Globus pallidus (tissue), 1 donor: ENCODE measurements around the gene TMEM245.

Experiments
- DNase-seq: peaks from one replicate; pipeline ENCODE4 v3.0.0-alpha.2; 2015; ENCODE audit warnings: low spot score

TMEM245 gene

DNA sequence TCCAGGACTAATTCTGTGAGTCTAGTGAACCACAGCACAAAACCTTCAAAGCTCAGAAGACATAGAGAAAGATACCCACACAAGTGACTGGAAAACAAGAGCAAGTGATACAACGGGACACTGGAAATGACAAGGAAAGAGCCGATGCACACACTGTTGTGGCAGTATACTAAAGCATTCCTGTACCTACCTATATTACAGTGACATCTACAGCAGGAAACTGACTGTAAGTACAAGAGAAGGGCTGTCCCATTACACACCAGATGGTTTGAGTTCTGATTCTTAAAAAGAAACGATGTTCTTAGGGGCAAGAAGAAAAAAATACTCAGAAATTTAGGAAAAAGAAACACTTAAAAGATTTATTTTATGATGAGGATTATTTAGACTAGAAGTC, 18.5 kb downstream of the TMEM245 start:
- no peak for DNase-seq

DNA sequence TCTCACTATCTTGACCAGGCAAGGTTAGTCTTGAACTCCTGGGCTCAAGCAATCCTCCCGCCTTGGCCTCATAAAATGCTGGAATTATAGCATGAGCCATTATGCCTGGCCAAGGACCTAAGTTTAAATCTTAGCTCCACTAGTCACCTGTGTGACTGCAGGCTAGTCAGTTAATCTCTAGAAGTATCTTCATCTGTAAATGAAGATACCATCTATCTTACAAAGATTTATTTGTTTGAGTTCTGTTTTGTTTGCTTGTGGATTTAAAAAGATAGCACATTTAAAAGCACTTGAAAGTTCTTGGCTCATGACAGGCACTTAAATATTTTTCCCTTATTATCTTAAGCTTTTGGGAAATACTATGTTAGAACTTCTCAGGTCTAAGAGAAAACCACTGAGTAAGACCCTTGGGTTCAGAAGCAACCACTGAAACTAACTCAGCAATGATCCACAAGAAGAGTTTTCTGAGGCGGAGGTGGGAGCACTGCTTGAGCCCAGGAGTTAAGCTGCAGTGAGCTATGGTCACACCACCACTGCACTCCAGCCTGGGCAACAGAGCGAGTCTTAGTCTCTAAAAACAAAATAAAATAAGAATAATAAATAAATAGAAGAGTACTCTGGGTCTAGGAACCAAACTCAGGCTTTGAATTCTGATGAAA, 19.1 kb downstream of the TMEM245 start:
- DNase-seq = no peak

DNA sequence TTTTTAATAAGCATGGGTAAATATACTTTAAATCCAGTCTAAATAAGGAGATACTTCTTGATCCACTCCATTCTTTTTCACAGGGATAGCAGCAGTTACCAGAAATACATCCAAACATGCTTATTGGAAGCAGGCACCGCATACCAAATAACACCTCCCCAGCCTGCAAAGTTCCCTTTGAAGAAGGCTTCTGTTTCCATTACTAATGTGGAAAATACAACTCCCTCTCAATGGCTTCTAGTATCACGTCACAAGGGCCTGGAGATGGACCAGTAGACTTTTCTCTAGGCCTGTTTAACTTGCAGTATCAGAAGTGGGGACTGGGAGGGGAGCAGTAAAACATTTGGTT, 20.8 kb downstream of the TMEM245 start:
- DNase-seq = no peak

DNA sequence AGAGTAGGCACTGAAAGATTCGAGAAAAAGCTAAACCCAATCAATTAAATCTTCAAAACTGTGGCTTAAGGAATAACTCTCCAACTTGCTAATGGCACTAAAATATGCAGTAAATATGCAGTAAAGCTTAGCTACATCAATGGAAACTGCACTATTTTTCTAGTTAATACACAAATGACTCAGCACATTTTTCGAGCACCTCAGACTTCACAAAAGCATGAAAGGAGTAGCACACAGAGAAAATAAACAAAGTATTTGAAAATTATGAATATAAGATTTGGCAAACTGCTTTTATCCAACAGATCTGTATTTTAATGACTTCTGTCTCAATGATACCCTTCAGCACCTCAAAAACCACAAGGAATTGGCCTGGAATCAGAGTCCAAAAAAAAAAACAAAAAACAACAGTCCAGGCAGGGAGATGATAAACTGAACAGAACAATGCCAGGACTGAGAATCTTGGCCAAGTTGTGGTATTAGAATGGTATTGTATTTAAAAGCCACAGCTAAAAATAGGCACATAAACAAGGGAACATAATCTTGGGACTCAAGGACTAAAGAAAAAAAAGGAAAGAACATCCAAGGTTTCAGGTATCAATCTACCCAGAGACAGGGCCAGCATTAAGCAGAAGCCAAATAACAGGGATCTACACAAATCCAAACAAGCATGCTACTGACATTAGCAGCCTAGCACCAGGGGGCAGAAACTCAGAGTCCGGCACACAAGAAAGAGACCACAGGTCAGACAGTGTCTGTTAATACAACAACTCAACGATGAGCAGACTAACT, 21.4 kb downstream of the TMEM245 start:
- DNase-seq = peak; percentile 75

GRCh38 chr9:109097146-109097545, 22.6 kb downstream of the TMEM245 start:
- no peak for DNase-seq

DNA sequence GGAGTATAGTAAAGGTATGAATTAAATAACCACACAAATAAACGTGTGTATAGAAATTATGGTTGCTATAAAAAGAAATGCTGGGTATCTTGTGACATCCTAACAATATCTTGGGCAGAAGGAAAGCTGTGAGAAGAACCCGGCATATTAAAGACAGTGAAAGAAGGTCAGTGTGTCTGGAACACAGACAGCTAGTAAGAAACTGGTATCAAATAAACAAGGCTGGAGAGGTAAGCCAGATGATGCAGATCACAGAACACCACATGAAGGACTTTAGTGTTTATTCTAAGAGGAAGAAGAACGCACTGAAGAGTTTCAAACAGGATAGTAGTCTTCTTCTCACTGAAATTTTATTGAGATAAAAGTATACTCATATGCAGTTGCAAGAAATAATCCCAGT, 24.4 kb downstream of the TMEM245 start:
- DNase-seq = no peak

GRCh38 chr9:109094268-109094667, 25.5 kb downstream of the TMEM245 start:
- no peak for DNase-seq

DNA sequence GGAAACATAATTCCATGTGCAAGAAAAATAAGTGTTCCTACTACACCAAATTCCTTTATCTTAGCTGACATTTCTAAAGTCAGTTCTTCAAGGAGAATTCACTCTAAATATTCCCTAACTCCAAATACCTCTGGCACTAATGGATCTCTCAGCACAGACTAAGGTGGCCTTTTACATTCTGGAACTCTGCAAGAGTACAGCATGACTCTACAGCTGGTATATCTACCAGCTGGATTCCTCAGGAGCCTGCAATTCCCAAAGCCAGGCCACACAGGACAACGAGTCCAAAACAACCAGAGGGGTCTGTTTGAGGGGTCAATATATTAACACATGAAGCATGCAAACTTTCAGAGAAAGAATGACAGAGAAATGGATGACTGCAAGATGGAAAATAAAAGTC, 27.2 kb downstream of the TMEM245 start:
- no peak for DNase-seq

- no peak for DNase-seq
These were observed 27.6 kb downstream of the TMEM245 start for GRCh38 chr9:109092051-109092580.

- no peak for DNase-seq
These were observed 31.5 kb downstream of the TMEM245 start for GRCh38 chr9:109088221-109088620.

DNA sequence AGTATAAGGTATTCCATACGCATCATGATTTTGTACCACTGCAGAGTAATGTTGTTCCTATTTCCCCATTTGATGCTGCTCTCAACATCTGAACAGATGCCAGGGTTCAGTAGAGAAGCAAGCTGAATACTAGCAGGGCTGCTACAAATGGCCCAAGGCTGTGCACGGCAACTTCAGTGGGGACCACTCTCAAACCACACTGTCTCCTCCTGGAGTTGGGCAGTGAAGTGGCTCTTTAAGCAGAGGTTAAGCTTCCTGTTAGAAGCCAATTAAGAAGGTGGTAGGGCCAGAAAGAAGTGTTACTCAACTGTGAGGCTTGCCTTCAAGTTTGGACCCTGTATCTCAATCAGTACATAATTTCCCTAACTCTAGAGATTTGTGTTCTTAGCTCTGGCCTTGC, 32.0 kb downstream of the TMEM245 start:
- DNase-seq = no peak

GRCh38 chr9:109086221-109086620, 33.5 kb downstream of the TMEM245 start:
- no peak for DNase-seq

DNA sequence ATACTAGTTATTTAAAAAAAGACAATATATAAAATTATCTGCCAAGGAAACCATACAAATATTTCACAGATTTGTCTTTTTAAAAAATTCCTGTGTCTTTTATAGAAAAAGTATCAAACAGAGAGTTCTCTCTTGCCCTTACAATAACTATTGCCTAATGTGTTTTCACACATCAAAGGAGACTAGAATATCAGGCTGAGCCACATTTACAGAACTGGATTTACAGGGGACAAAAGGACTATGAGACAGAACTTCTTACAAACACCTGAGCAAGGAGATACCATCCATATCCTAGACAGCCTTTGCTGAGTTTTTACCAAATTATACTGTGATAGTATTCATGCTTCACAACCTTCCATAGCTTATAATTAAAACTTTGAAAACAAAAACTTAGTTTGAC, 34.2 kb downstream of the TMEM245 start:
- no peak for DNase-seq

DNA sequence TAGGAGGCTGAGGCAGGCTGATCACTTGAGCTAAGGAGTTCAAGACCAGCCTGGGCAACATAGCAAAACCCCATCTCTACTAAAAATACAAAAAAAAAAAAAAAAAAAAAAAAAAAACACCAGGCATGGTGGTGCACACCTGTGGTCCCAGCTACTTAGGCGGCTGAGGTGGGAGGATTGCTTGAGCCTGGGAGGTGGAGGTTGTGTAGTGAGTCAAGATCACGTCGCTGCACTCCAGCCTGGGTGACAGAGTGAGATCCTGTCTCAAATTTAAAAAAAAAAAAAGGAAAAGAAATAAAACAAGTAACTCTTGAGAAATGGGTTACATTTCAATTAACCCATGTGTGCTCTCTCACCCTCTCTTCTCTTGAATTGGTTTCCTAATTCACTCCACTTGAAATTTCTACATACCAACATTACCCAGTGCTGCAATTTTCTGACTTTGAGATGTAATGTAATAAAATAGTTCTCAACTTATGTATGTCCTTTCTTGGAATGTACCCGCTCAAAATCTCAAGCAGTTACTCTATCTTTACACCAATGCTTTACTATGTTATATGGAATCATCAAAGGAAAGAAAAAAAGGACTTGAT, 35.8 kb downstream of the TMEM245 start:
- no peak for DNase-seq

- DNase-seq = no peak
These were observed 36.6 kb downstream of the TMEM245 start for GRCh38 chr9:109083141-109083540.

GRCh38 chr9:109082091-109082620, 37.6 kb downstream of the TMEM245 start:
- no peak for DNase-seq

DNA sequence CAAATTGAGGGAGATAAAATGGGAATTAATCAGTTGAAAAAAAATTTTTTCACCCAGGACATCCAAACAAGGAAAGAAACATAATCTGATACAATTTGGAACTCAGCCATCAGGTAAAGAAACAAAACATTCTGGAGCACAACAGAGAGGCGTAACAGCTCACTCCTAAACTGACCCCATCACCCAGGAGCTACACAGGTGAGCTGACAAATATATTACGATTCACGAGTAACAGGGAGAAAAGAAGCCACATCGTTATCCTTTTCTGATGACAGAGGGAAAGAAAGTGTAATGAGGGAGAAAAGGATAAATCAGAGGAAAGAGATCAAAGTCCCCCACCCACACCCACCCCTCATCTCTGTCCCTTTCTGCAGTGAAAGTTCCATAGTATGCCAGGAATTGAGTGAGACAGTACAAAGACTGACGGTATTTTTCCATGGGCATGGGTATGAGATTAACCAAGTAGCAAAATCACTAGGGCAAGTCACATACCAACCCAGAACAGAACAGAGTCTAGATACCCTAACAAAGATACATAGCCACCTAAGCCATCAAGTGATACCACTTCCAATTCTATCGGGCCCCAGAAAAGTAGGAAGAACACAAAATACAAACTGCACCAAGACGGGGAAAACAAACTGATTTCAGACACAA, 45.4 kb downstream of the TMEM245 start:
- no peak for DNase-seq

DNA sequence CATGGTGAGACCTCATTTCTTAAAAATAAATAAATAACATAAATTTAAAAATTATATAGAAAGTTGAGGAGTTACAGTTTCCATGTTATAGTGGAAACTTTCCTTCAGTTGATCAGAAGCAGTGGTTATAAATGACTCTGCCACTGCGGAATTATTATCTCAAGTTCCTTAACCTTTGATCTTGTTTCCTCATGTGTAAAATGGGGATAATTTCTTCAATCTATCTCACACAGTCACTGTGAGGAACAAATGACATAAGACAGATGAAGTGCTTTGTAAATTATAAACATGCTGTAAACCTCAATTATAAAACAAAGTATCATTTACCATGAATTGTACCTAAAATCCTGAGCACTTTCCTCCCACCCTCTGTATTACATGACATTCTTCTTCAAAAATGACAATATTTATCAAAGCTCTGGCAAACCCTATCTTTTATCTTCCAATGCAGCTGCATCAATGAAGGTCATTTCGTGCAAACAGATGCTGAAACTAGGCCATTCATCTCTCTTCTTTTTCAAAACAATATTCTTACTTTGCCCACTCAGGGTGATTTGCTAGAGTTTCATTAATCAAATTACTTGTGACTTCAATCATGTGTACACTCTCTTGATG, 46.8 kb downstream of the TMEM245 start:
- DNase-seq = no peak

DNA sequence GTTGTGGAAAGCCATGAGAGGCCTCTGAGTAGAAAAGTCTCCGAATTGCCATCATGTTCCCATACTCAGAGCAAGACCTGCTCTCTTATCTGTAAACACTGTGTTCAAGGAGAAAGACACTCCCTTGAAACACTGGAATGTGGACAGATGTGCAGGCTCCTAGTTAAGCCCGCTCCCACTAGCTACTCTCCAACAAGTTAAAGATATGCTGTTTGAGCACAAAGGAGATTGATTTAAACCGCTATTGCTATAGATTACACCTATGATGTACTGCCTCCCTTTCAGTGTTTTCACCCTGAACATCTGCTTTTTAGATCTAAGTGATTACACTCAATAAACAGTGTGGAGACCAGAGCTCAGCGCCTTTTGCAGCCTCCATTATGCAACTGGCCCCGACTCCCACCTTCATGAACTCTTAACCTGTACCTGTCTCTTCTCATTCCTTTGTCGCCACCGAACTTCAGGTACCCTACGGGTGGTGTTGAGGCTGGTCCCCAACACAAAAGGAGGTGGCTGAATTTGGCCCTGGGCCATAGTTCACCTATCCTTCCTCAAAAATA, 47.5 kb downstream of the TMEM245 start:
- DNase-seq = no peak

DNA sequence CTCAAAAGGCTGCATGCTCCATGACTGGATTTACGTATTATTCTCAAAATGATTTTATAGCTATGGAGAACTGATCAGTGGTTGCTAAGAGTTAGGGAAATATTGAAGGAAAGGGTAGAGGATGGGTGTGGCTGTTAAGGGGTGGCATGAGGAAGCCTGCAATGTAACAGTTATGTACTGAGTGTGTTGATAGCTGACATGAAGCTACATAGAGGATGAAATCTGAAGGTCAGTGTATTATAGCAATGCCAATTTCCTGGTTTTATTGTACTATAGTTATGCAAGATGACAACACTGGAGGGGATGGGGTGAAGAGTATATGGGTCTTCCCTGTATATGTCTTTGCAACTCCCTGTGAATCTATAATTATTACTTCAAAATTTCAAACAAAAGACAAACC, 51.0 kb downstream of the TMEM245 start:
- DNase-seq = no peak

GRCh38 chr9:109064963-109065702, 54.6 kb downstream of the TMEM245 start:
- DNase-seq = no peak
